HG03175 (cell line): ENCODE measurements around the gene CCDC138.
"Not testable (repeated sequence)": the region's sequence is repeated elsewhere in the genome, so short reads cannot be mapped to it uniquely, and the experiment has no call there.

Source experiments
- ATAC-seq: cut with Tn5 transposase; IDR thresholded peaks from one replicate; pipeline ENCODE4 v1.9.1; 2021; ENCODE audit warnings: mild to moderate bottlenecking, moderate library complexity; ENCODE audit not compliant: unreplicated experiment

CCDC138 gene

GRCh38 chr2:108786354-108787215 lies at the start of gene CCDC138:
Gene CCDC138, plus strand, starts transcription at chr2:108786771. Its CDS starts 52 bp downstream, at chr2:108786823.
- ATAC-seq = peak; percentile 98

GRCh38 chr2:108757973-108758372 lies 28.6 kb upstream of the CCDC138 start:
- ATAC-seq = not testable (repeated sequence)

- ATAC-seq = not testable (repeated sequence)
Measured at GRCh38 chr2:108762618-108763017, 24.0 kb upstream of the CCDC138 start.

GRCh38 chr2:108766671-108767070 lies 19.9 kb upstream of the CCDC138 start:
- ATAC-seq = not testable (repeated sequence)

GRCh38 chr2:108767859-108768258 lies 18.7 kb upstream of the CCDC138 start:
- not testable (repeated sequence) for ATAC-seq

GRCh38 chr2:108776475-108776874 lies 10.1 kb upstream of the CCDC138 start:
- peak; percentile 46 for ATAC-seq

GRCh38 chr2:108778857-108779256 lies 7.7 kb upstream of the CCDC138 start:
- ATAC-seq = no peak

- no peak for ATAC-seq
Measured at GRCh38 chr2:108786008-108786353, 590 bp upstream of the CCDC138 start.

GRCh38 chr2:108787216-108787541 lies 608 bp downstream of the CCDC138 start:
- ATAC-seq = no peak

GRCh38 chr2:108803045-108803736 lies 16.6 kb downstream of the CCDC138 start:
- no peak for ATAC-seq

GRCh38 chr2:108805032-108805431 lies 18.5 kb downstream of the CCDC138 start:
- ATAC-seq = no peak

- ATAC-seq = no peak
Measured at GRCh38 chr2:108805782-108806181, 19.2 kb downstream of the CCDC138 start.

- ATAC-seq = no peak
Measured at GRCh38 chr2:108806371-108807113, 20.0 kb downstream of the CCDC138 start.

GRCh38 chr2:108809936-108810335 lies 23.4 kb downstream of the CCDC138 start:
- no peak for ATAC-seq

- ATAC-seq = no peak
Measured at GRCh38 chr2:108810993-108811957, 24.7 kb downstream of the CCDC138 start.

GRCh38 chr2:108813732-108814131 lies 27.2 kb downstream of the CCDC138 start:
- ATAC-seq = no peak

- ATAC-seq = no peak
Measured at GRCh38 chr2:108820482-108820881, 33.9 kb downstream of the CCDC138 start.

GRCh38 chr2:108823286-108823685 lies 36.7 kb downstream of the CCDC138 start:
- ATAC-seq = no peak

GRCh38 chr2:108824316-108825070 lies 37.9 kb downstream of the CCDC138 start:
- ATAC-seq = no peak

- no peak for ATAC-seq
Measured at GRCh38 chr2:108825254-108825653, 38.7 kb downstream of the CCDC138 start.
